OCI-LY3 (cell line): ENCODE results near the gene STMP1.

Experiments
- CTCF ChIP-seq: fragments of 200-600, 300-600 bp; sonication (generic); IDR thresholded peaks from 2 replicates; pipeline ENCODE4 v1.5.1; 2014; ENCODE audit warnings: antibody characterized with exemption, low read length, low read depth
- EZH2phosphoT487 ChIP-seq: fragments of 200-600 bp; shearing (Covaris generic); IDR thresholded peaks from 2 replicates; pipeline ENCODE4 v1.6.1; 2018; ENCODE audit warnings: antibody characterized with exemption, mixed run types, low read depth

- no peak for TF ChIP-seq CTCF
- TF ChIP-seq EZH2phosphoT487 = no peak
Measured at GRCh38 chr7:135669774-135670173, 7.5 kb downstream of the STMP1 start.
